BLaER1 treated with 17β-estradiol and CSF1 and Interleukin-3, amounts not matched to agents 10 nM and 100 nM (cell line): ENCODE results near the gene KRT31.

ENCODE experiments used
- H3K27ac ChIP-seq, 11 experiments: shearing (Covaris generic); formaldehyde crosslinking; 2 replicates each; pipeline ENCODE4 v1.8.1; 2022
- H3K27me3 ChIP-seq, 11 experiments: shearing (Covaris generic); formaldehyde crosslinking; 2 replicates each; pipeline ENCODE4 v1.8.1; 2022
- H3K36me3 ChIP-seq, 11 experiments: shearing (Covaris generic); formaldehyde crosslinking; 2 replicates each; pipeline ENCODE4 v1.8.1; 2022
- H3K4me1 ChIP-seq, 10 experiments: shearing (Covaris generic); formaldehyde crosslinking; 2 replicates each; pipeline ENCODE4 v1.8.1; 2022
- H3K4me2 ChIP-seq, 11 experiments: shearing (Covaris generic); formaldehyde crosslinking; 2 replicates each; pipeline ENCODE4 v1.8.1; 2022
- H3K4me3 ChIP-seq, 10 experiments: shearing (Covaris generic); formaldehyde crosslinking; 2 replicates each; pipeline ENCODE4 v1.8.1; 2022
- H3K9ac ChIP-seq, 11 experiments: shearing (Covaris generic); formaldehyde crosslinking; 2 replicates each; pipeline ENCODE4 v1.8.1; 2022
- H3K9me3 ChIP-seq, 11 experiments: shearing (Covaris generic); formaldehyde crosslinking; replicated peaks in 1 of 11; 2 replicates each; pipeline ENCODE4 v1.8.1; 2022
- H4K20me1 ChIP-seq, 11 experiments: shearing (Covaris generic); formaldehyde crosslinking; 2 replicates each; pipeline ENCODE4 v1.8.1; 2022
- Cebpa-rat ChIP-seq, 11 experiments: shearing (Covaris generic); IDR thresholded peaks; 2 replicates each; pipeline ENCODE4 v1.8.1; 2022

Gene KRT31

DNA sequence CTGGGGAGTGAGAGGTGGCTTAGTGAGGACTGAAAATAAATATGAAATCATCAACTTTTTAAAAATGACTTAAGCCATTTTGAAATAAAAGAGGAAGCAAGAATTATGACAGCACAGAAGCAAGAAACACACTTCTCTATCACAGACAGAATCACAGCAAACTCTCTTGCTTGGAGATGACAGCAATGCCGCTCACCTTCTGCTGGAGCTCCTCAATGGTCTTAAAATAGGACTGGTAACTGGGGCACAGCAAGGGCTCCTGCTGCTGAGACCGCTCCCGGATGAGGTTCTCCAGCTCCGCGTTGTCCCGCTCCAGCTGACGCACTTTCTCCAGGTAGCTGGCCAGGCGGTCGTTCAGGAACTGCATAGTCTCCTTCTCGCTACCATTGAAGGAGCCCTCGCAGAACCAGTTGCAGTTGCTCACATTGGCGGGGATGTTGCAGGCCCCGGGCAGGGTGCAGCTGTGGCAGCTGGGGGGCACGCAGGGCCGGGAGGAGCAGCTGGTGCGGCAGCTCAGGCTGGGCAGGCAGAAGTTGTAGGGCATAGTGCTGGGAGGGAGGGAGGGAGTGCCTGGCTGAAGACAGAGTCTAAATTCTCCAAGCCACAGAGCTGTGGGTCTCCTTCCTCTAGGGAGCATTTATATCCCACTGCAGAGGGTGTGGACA lies at the start of gene KRT31:
KRT31 (minus strand) TSS at position 613 of the 665 bp plus-strand sequence; CDS start at position 544, 69 bp downstream.
- H3K4me1 ChIP-seq, result peaks cover 0 to 20% (median 0%) of the 10 kb centered on the region in 10 experiments; a peak in 7 of 20 replicates
- H3K4me3 ChIP-seq, result no peak within 1 kb of the TSS
- no peaks in the 10 kb centered on the region for H3K36me3 ChIP-seq
- H3K9ac ChIP-seq, result no peak within 1 kb of the TSS
- no peaks in the 10 kb centered on the region for H3K9me3 ChIP-seq
- H3K27ac ChIP-seq, result peak within 1 kb of the TSS in 1 of 11 experiments; percentile 21; a peak in 1 of 22 replicates
- no peaks in the 10 kb centered on the region for H3K27me3 ChIP-seq
- H4K20me1 ChIP-seq, result no peaks in the 10 kb centered on the region
- peak within 1 kb of the TSS in 3 of 11 experiments; percentile 29 to 66 (median 51); a peak in 6 of 22 replicates for H3K4me2 ChIP-seq
- TF ChIP-seq Cebpa-rat (IDR thresholded peaks at IDR 0.05), result no peak

DNA sequence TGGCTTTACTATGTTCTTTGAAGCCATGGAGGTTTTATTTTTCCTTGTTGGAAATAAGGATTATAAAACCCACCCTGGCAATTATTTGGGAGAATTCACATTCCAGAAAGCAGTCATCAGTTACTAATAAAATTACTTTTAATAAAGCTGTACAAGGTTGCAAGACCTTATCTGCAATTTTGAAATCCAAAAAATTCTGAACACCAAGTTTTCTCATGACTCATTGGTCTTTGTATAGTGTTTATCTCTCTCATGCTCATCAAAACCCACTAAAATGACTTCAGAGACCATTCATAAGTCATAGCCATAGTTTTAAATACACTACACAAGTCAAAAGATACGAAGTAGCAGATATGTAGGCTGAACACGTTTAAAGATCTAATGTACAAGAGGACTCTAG lies 49.4 kb upstream of the KRT31 start:
- no peaks in the 10 kb centered on the region for H3K27me3 ChIP-seq
- peak overlapping the region in 5 of 11 experiments; percentile 25 to 46 (median 34); a peak in 9 of 22 replicates for H3K4me2 ChIP-seq
- no peaks in the 10 kb centered on the region for H3K36me3 ChIP-seq
- peaks cover 0 to 13% (median 5%) of the 10 kb centered on the region in 11 experiments; a peak in 2 of 22 replicates for H3K9me3 ChIP-seq
- H3K4me1 ChIP-seq, result peaks cover 0 to 8% (median 6%) of the 10 kb centered on the region in 10 experiments; a peak in 10 of 20 replicates
- no peaks in the 10 kb centered on the region for H4K20me1 ChIP-seq
- H3K9ac ChIP-seq, result no peak overlapping the region
- H3K4me3 ChIP-seq, result no peak overlapping the region
- no peak for TF ChIP-seq Cebpa-rat (IDR thresholded peaks at IDR 0.05)
- H3K27ac ChIP-seq, result no peak overlapping the region

DNA sequence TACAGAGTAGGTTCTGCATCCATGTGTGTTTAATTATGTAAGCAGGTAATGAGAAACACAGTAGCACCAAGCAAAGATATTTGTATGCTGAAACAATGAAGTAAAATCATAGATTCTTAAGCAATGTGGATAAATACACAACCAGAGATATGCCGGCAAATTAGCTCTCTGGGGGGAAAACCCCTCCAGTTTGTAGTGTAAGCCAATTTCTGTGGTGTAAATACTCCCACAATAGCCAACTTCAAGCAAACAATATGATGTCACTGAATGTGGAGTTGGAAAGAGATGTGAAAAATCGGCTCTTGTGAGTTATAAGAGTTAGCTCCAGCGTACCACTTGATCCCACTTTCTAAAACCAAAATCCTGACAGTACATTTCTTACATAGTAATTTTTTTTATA lies 47.2 kb upstream of the KRT31 start:
- peaks cover 0 to 8% (median 6%) of the 10 kb centered on the region in 10 experiments; a peak in 10 of 20 replicates for H3K4me1 ChIP-seq
- no peak overlapping the region for H3K9ac ChIP-seq
- H3K36me3 ChIP-seq, result no peaks in the 10 kb centered on the region
- H3K4me3 ChIP-seq, result no peak overlapping the region
- H4K20me1 ChIP-seq, result no peaks in the 10 kb centered on the region
- no peaks in the 10 kb centered on the region for H3K9me3 ChIP-seq
- no peak overlapping the region for H3K4me2 ChIP-seq
- no peak overlapping the region for H3K27ac ChIP-seq
- no peak for TF ChIP-seq Cebpa-rat (IDR thresholded peaks at IDR 0.05)
- H3K27me3 ChIP-seq, result no peaks in the 10 kb centered on the region

DNA sequence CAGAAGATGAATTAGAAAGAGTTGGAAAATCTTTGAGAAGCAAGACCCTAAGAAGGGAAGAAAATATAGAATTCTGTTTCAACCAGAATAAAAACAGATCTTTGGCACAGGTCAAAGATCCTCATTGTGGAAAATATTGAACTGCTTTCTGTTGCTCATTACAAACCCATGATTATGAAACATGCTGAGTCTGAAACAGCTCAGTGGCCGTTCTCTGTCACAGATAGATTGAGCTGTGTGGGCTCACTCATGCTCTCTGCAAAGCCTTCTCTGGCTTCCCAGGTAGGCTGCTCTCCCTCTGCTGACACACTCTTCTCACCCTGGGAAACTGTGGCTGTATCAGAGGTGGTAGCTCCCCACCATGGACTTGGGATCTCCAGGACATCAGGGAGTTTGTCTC lies 46.8 kb upstream of the KRT31 start:
- TF ChIP-seq Cebpa-rat (IDR thresholded peaks at IDR 0.05), result no peak
- H3K9ac ChIP-seq, result no peak overlapping the region

DNA sequence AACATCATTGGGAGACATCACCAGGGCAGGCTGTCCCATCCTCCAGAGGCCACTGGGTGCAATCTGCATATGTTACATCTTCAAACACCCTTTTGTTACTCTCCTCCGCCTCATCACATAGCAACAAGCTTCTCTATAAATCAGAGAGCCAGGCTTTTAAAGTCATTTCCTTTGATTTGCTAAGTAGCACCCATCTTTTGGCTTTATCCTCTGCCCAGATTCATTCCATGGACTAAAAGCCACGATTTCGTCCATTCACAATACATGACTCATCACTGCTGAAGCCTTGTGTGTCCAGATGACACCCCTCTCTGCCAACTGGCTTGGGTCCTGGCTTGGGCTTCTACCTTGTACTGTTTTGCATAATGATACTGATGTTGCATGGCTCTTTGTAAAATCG lies 45.3 kb upstream of the KRT31 start:
- TF ChIP-seq Cebpa-rat (IDR thresholded peaks at IDR 0.05), result no peak
- Histone ChIP-seq H3K4me1 (peaks cover 0 to 8% (median 6%) of the 10 kb centered on the region in 10 experiments; a peak in 10 of 20 replicates), H3K27me3 (no peaks in the 10 kb centered on the region), H3K27ac (no peak overlapping the region), H3K9ac (no peak overlapping the region), H3K36me3 (no peaks in the 10 kb centered on the region), H3K9me3 (no peaks in the 10 kb centered on the region), H3K4me2 (no peak overlapping the region), H4K20me1 (no peaks in the 10 kb centered on the region), H3K4me3 (no peak overlapping the region)

More for the DNA sequence above, 46.8 kb upstream of the KRT31 start:
- no peaks in the 10 kb centered on the region for H4K20me1 ChIP-seq
- no peaks in the 10 kb centered on the region for H3K9me3 ChIP-seq
- H3K36me3 ChIP-seq, result no peaks in the 10 kb centered on the region
- no peak overlapping the region for H3K4me3 ChIP-seq
- H3K27me3 ChIP-seq, result no peaks in the 10 kb centered on the region
- peaks cover 0 to 8% (median 6%) of the 10 kb centered on the region in 10 experiments; a peak in 10 of 20 replicates for H3K4me1 ChIP-seq
- H3K27ac ChIP-seq, result no peak overlapping the region
- no peak overlapping the region for H3K4me2 ChIP-seq

DNA sequence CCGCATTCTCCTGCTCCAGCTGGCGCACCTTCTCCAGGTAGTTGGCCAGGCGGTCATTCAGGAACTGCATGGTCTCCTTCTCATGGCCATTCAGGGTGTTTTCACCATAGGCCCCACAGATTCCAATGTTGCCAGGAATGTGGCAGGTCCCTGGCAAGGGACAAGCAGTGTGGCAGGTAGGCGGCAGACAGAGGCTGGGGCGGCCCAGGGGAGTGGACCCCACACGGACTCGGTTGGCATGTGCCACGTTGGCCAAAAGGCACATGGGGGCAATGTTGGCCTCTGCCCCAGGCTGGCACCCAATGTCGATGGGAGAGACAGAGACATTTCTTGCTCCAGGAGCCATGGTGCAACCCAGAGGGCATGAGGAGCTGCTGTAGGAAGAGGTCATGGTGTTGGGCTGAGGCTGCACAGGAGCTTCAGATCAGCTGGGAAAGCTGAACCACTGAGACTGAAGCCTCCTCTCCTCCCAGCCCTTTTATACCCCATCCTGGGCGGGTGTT lies 43.2 kb upstream of the KRT31 start, which contains the start of gene KRT38:
KRT38 (minus strand) TSS at position 453 of the 503 bp plus-strand sequence; CDS start at position 391, 62 bp downstream.
- Histone ChIP-seq H3K9me3 (no peaks in the 10 kb centered on the region), H3K4me3 (no peak within 1 kb of the TSS), H3K27ac (no peak within 1 kb of the TSS), H3K27me3 (no peaks in the 10 kb centered on the region), H3K4me1 (no peaks in the 10 kb centered on the region), H3K36me3 (no peaks in the 10 kb centered on the region), H4K20me1 (no peaks in the 10 kb centered on the region), H3K9ac (no peak within 1 kb of the TSS), H3K4me2 (no peak within 1 kb of the TSS)
- no peak for TF ChIP-seq Cebpa-rat (IDR thresholded peaks at IDR 0.05)

DNA sequence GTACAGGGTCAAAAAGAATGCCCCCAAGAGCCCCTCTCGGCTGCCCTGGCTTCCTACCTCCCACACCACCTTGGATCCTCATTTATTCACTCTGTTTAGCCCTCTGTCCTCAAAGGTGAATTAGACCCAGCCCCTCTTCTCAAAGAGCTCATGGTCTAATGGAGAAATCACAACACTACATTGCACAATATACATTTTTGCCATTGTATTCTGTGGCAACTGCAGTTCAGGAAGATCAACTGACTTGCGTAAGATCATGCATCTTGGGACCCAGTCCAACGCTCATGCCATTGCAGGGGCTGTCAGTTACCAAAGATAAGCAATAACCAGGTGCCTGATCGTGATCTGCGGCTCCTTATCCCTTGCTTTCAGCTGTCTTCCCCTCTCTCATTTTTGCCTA lies 42.0 kb upstream of the KRT31 start:
- H3K4me1 ChIP-seq, result no peaks in the 10 kb centered on the region
- no peak for TF ChIP-seq Cebpa-rat (IDR thresholded peaks at IDR 0.05)
- H3K36me3 ChIP-seq, result no peaks in the 10 kb centered on the region
- H3K4me2 ChIP-seq, result no peak overlapping the region
- H4K20me1 ChIP-seq, result no peaks in the 10 kb centered on the region
- no peak overlapping the region for H3K4me3 ChIP-seq
- H3K27ac ChIP-seq, result no peak overlapping the region
- H3K27me3 ChIP-seq, result no peaks in the 10 kb centered on the region
- no peak overlapping the region for H3K9ac ChIP-seq
- H3K9me3 ChIP-seq, result no peaks in the 10 kb centered on the region

DNA sequence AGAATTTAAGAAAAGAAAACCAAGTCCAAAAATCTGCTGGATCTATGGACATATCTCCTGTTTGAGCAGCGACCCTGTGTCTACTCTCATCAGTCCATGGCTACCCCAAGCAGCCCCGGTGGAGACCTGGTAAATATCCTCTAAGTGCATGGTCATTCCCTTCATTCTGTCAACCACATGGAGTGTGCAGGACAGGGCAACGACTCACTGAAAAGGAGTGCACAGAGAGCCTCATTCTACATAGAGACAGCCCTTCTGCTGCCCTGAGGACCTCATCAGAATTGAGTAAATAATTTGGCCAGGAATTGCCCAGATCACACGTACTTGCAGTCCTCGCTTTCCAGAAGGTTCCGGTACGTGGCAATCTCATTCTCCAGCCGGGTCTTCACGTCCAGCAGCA lies 40.4 kb upstream of the KRT31 start:
- no peaks in the 10 kb centered on the region for H4K20me1 ChIP-seq
- H3K4me3 ChIP-seq, result no peak overlapping the region
- H3K4me2 ChIP-seq, result no peak overlapping the region
- no peak overlapping the region for H3K9ac ChIP-seq
- no peak for TF ChIP-seq Cebpa-rat (IDR thresholded peaks at IDR 0.05)
- H3K4me1 ChIP-seq, result peaks cover 0 to 4% (median 0%) of the 10 kb centered on the region in 10 experiments; a peak in 1 of 20 replicates
- H3K36me3 ChIP-seq, result no peaks in the 10 kb centered on the region
- no peaks in the 10 kb centered on the region for H3K27me3 ChIP-seq
- no peaks in the 10 kb centered on the region for H3K9me3 ChIP-seq
- H3K27ac ChIP-seq, result no peak overlapping the region

DNA sequence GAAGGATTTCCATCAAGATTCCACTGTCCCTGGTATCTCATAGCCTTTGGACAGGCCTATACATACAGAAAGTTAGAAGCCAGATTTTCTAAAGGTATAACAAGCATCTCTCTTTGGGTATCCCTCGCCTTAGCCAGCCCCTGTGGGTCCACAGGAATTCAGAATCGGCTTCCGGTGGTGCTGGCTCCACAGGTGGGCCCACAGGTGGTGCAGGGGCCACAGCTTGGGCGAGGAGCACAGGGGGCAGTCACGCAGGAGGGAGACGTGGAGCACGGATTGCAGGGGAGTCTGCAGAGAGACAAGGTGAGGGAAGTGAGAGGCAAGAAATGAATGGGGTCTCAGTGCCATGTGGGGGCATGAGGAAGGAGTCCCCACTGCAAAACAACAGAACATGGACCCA lies 39.8 kb upstream of the KRT31 start:
- H3K4me1 ChIP-seq, result peaks cover 0 to 9% (median 0%) of the 10 kb centered on the region in 10 experiments; a peak in 3 of 20 replicates
- H3K27me3 ChIP-seq, result no peaks in the 10 kb centered on the region
- no peak for TF ChIP-seq Cebpa-rat (IDR thresholded peaks at IDR 0.05)
- no peak overlapping the region for H3K4me2 ChIP-seq
- H4K20me1 ChIP-seq, result no peaks in the 10 kb centered on the region
- no peaks in the 10 kb centered on the region for H3K36me3 ChIP-seq
- no peaks in the 10 kb centered on the region for H3K9me3 ChIP-seq
- H3K27ac ChIP-seq, result no peak overlapping the region
- H3K4me3 ChIP-seq, result no peak overlapping the region
- no peak overlapping the region for H3K9ac ChIP-seq
